NOMO-1 treated with dmso at 0.1 percent for 144 hours (cell line): ENCODE measurements around the gene LRRC3.

Experiments
- DNase-seq: peaks from one replicate; lab custom pipeline; 2025; ENCODE audit not compliant: unreplicated experiment; lab: John Stamatoyannopoulos, UW

LRRC3 gene

DNA sequence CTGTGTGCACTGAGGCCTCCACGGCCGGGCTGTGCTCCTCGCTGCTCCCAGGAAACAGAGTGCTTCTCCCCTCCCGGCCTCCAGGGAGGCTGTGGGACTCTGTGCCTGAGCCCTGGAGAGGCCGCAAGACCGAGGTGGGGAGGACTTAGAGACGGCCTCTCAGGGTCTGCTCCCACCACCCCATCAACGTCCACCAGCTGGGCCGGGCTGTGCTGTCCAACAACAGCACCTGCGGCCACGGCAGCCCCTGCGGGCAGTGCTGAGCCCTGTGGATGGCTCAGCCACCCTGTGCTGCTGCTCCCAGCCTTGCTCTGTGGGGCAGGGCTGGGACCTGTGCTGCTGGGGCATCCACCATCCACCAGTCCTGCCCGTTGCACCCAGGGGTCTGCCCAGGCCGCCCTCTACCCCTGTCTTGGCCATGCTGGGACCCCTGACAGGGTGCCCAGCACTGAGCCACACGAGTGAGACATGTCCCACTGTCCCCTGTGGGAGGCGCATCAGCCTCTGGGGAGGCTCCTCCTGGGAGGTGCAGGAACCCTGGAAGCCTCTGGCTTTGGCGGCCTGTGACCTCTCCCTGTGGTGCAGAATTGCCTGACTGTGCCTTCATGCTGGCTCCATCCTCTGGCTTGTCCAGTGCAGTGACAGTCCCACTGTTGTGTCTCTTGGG lies 31.2 kb upstream of the LRRC3 start:
- no peak for DNase-seq

DNA sequence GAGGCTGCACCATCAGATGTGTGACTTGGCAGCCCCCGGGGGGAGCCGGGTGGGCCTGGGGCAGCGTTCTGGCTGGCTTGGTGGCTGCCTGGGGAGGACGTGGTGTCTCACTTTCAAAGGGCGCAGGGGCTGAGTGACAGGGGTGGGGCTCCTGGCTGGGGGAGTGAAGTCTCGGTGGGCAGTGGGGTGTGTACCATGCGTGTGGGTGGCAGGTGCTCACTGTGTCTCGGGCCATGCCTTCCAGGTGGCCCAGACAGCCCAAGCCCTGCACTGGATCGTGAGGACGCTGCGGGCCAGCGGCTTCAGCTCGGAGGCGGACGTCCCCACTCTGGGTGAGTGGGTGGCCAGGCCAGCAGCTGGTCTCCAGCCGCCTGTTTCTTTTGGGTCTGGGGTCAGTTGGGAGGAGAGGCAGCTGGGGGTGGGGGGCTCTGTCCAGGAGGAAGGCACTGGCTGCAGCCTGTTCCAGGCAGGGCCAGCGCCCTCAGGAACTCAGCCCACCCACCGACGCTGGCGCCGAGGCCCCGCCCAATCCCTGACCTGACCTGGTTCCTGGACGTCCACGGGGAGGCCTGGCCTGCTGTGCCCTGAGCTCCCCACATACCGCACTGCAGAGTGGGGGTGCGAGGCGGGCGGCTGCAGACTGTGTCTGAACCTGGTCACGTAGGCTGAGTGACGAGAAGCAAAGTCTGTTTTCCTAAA lies 30.6 kb upstream of the LRRC3 start:
- no peak for DNase-seq

DNA sequence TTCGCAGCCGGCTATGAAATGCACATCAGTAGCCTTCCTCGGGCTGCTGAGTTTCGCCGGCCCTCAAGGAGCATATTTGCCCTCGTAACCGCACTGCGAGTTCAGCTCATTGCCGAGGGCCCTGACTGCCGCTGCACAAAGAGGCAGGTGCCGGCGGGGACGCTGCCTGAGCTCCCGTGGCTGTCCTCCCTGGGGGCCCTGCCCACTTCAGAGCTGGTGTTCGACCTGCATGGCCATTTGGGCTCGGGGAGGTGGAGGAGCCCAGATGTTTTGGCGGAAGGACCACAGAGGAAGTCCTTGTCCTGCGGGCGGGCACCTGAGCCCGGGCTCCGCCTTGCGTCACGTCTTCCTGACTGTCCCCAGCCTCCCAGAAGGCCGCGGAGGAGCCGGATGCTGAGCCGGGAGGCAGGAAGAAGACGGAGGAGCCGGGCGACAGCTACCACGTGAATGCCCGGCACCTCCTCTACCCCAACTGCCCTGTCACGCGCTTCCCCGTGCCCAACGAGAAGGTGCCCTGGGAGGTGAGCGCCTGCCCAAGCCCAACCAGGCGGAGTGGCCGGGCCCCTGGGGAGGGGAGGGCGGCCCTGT lies 29.9 kb upstream of the LRRC3 start:
- DNase-seq: no peak

DNA sequence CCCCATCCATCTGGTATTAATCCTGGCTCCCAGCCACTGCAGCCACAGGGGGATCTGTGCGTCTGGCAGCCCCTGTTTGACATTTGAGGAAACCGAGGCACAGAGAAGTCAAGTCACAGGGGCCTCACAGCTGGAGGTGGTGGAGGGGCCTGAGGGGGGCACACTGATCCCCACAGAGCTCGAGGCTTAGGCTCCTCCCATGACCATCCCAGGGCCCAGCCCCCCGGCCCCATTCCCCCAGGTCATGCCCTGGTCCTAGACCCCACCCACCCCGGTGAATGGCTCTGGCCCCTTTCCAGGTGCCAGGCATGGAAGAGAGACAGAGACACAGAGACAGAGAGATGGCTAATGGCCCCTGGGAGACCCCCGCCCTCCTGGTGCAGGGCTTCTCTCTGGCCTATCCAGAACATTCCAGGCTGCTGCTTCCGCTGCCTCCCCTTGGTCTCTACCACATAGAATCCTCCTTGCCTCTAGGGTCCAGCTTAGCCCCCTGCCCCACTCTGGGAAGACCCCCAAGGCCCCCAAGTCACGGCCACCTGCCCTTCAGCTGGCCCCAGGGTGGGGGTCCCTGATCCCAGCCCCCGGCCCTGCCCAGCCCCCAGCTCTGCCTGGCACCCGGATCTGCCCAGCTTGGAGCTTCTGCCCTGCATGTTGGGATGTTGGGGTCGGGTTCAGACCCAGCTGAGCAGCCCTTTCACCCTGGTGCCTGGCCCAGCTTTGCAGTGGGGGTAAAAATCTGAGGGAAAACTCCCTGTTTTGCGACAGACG lies 29.2 kb upstream of the LRRC3 start:
- no peak for DNase-seq

DNA sequence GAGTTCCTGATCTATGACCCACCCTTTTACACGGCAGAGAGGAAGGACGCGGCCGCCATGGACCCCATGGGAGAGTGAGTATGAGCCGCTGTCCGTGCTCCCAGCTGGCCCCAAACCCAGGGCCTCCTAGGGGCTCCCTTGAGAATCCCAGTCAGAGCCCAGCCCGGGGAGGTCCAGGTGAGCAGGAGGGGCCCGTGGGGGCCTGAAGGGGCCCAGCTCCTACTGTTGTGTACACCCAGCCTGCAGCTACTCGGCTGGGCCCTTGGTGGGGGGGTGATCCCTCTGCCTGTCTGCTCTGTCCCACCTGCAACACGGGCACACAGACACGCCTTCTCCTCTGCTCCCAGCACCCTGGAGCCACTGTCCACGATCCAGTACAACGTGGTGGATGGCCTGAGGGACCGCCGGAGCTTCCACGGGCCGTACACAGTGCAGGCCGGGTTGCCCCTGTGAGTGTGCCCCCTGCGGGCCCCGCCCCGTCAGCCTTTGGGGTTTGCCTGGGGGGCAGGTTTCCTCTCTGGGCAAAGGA lies 28.6 kb upstream of the LRRC3 start:
- no peak for DNase-seq

DNA sequence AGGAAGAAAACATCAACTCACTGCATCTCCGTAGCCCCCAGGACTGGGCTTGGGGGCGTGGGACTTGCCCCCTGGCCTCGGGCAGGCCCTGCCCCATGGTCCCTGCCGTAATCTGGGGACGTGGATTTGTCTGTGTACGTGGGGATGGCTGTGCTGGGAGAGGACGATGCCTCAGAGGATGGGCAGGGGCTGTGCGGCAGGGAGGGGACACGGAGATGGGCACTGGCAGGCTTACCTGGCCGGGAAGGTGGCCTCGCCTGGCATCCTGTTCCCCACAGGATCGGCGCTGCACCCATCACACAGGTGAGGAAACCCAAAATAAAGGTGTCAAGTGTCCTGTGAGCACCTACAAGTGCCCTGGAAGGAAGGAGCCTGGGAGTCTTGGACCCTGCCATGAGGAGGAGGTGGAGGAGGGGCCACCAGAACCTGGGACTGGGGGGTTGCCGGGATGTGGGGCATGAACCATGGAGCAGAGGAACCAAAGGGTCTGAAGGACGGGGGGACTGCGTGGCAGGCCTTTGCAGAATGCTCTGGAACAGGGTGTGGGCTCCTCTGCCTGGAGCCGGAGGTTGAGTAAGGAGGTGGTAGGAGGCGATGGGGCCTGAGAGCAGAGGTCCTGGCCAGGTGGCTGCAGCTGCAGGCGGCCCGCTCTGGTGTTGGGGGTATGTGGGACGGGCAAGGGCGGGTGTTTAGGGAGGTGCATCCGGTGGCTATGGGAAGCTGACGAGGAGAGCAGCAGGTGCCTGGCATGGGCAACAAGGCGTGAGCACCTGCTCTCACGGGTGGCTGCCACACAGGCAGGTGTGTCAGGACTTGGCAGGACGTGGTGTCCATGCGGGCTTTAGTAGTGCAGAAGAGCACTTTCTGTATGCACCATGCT lies 27.8 kb upstream of the LRRC3 start:
- DNase-seq: no peak

DNA sequence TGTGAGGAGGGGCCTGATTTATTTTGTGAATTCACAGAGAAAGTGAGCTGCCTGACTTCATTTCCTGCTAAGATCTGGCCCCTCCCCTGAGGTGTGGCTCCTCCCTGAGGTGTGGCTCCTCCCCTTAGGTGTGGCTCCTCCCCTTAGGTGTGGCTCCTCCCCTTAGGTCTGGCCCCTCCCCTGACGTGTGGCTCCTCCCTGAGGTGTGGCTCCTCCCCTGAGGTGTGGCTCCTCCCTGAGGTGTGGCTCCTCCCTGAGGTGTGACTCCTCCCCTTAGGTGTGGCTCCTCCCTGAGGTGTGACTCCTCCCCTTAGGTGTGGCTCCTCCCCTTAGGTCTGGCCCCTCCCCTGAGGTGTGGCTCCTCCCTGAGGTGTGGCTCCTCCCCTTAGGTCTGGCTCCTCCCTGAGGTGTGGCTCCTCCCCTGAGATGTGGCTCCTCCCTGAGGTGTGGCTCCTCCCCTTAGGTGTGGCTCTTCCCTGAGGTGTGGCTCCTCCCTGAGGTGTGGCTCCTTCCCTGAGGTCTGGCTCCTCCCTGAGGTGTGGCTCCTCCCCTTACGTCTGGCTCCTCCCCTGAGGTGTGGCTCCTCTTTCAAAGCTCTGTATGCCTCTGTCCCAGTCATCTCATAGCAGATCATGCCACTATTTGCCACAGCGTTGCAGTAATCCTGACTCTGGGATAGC lies 26.9 kb upstream of the LRRC3 start:
- no peak for DNase-seq

DNA sequence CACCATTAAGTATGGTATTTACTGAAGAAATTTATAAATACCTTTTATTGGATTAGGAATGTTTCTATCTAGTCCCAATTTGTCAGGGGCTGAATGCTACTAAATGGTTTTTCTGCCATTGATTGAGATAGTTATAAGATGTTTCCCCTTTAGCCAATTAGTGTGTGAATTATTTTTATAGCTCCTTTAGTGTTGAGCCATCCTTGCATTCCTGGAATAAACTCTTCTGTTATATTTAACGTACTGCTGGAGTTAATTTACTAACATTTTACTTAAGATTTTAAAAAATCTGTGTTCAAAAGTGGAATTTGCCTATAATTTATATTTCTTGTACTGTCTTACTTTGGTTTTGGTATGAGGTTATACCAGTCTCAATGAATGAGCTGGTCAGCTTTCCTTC lies 25.4 kb upstream of the LRRC3 start:
- no peak for DNase-seq

DNA sequence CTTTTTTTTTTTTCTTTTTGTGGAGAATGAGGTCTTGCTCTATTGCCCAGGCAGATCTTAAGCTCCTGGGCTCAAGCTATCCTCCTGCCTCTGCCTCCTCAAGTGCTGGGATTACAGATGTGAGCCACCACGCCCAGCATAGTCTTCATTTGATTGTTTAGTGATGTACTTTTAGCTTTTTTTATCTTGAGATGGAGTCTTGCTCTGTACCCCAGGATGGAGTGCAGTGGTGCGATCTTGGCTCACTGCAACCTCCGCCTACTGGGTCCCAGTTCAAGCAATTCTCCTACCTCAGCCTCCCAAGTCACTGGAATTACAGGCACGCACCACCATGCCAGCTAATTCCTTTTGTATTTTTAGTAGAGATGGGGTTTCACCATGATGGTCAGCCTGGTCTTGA lies 24.0 kb upstream of the LRRC3 start:
- DNase-seq: no peak

DNA sequence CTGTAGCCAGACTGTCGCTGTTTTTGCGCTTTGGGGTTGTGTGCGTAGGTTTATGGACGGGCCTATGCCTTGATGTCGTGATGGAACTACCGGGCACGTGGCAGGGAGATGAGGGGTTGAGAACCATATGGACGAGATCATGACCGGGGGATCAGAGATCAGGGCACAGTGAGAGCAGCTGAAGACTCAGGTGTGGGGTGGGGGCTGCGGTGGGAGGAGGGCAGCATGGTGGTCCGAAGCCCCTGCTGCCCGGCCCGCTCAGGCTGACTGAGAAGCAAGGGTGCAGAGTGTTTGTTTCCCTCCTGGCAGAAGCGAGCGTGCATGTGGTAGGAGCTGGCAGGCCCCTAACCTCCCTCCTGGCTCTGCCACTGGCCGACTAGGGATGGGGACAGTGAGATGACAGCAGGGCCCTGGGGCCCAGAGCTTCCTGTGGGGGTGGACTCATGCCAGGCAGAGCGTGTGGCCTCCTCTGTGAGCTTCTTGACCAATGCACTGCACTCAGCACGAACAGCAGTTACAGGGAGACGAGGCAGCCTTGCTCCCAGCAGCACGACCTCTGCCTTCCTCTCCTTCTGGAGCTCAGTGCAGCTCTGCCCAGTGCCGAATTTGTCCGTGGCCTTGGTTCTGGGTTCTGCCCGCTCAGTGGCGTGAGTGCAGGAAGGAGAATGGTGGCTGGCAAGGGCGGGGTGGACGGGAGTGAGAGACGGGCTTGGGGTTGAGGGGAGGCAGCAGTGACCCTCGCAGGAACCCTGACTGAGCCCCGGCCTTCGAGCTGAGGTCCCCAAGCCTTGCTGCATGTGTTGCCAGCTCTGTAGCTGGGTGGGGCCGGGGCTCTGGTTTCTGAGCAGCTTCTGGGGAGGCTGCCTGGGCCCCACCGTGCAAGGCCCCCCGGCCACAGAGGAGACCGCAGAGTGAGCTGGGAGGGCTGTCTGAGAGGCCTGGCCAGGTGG lies 22.2 kb upstream of the LRRC3 start:
- no peak for DNase-seq

DNA sequence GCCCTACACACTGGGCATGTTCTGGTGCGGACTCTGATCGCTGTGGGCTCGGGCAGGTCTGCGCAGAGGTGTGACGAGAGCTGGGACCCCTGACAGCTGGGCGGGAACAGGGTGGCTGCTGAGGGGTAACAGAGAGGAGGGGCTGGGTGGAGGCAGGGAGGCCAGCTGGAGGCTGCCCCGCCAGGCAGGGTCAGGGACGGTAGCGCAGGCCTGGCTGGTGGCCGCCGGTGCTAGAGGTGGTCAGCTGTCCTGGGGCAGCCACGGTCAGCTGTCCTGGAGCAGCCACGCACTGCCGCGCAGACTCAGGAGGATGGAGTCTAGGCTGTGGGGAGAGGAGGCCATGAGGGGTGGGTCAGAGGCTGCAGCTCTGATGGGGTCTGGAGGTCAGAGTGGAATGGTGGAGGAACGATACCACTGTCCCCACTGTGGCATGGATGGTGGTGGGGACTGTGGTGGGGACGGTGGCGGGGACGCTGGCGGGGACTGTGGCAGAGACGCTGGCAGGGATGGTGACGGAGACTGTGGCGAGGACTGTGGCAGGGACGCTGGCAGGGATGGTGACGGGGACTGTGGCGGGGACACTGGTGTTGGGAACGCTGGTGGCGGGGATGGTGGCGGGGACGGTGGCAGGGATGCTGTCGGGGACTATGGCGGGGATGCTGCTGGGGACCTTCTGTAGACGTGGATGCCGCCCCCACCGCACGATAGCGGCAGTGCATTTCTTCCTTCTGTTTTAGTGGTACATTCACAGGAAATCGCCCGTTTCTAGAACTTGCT lies 21.3 kb upstream of the LRRC3 start:
- no peak for DNase-seq

DNA sequence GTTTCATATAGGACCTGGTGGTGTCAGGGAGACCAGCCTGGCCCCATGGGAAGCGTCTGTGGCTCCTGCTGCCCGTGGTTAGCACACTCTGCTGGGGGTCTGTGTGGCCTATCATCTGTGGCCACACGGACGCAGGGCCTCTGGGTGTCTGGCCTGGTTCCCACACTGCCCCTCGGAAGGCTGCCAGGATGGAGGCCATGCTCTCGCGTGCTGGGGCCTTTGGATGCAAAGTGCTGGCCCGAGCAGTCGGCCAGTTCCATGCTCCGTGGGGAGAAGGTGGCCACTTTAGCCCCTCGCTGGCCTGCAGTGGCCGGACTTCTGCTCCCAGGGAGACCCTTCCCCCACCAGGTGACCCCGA lies 20.8 kb upstream of the LRRC3 start:
- DNase-seq: no peak

DNA sequence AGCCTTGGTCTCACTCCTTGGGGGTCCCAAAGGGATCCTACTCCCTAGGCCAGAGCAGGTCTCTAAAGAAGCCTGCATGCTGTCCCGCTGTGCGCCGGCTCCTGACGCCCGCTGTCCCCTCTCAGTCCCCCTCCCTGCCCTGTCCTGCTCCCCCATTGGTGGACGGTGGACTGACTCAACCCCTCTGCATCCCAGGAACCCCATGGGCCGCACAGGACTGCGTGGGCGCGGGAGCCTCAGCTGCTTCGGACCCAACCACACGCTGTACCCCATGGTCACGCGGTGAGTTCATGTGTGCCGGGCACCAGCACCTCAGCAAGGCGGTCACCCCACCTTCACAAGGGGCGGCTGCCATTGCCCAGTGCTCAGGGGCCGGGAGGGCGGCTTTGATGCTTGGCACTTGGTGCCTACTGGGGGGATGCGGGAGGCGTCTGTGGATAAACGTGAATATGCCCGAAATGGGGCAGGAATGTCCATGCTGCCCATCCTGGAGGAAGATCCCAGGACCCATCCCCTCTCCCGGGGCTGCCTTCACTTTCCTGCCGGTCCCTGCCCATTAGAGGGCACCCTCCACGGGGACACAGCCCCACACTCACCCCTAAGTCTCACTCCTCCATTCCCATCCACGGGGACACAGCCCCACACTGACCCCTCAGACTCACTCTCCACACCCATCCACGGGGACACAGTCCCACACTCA lies 20.2 kb upstream of the LRRC3 start:
- no peak for DNase-seq

DNA sequence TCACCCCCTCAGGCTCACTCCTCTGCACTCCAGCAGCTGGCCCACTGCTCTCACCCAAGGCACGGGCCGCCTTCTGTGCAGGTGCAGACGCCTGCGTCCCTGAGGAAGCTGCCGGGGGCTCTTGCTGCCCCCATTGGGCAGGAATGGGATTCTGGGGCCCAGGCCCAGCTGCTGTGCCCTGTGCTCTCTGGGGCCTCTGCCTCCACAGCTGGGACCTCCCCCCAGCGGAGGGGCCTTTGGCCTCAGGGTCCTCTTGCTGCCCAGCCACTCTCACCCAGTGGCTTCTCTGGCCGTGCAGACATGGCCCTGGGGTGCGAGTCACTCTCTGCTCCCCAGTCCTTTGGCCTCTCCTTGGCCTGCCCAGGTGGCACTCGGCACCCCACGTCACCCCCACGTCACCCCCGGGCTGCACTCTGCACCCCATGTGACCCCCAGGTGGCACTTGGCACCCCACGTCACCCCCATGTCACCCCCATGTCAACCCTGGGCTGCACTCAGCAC lies 19.1 kb upstream of the LRRC3 start:
- no peak for DNase-seq

DNA sequence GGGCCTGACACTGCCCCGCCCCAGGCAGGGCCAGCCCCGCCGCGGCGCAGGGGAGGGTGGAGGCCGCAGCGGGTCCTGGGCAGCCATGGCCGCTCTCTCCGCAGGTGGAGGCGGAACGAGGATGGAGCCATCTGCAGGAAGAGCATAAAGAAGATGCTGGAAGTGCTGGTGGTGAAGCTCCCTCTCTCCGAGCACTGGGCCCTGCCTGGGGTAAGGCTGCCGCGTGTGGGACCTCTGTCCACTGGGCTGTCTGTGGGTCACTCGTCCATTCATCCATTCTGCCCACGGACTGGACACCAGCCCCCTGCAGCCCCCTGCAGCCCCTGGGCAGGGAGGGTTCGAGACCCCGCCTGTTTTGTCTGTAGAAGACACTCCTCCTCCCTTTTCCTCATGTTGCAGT lies 18.4 kb upstream of the LRRC3 start:
- no peak for DNase-seq

DNA sequence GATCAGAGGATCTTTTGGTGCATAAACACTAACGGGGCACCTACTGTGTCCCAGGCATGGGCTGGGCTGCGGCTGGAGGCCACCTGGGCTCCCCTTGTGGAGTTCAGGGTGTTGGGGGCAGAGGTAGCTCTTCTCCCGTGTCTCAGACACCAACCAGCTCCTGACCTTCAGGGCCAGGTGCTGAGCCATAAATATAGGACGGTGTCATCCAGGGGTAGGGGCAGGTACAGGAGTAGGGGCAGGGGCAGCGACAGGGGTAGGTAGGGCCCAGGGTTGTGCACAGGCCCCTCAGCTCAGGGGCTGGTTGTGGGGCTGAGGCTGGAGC lies 18.0 kb upstream of the LRRC3 start:
- no peak for DNase-seq

DNA sequence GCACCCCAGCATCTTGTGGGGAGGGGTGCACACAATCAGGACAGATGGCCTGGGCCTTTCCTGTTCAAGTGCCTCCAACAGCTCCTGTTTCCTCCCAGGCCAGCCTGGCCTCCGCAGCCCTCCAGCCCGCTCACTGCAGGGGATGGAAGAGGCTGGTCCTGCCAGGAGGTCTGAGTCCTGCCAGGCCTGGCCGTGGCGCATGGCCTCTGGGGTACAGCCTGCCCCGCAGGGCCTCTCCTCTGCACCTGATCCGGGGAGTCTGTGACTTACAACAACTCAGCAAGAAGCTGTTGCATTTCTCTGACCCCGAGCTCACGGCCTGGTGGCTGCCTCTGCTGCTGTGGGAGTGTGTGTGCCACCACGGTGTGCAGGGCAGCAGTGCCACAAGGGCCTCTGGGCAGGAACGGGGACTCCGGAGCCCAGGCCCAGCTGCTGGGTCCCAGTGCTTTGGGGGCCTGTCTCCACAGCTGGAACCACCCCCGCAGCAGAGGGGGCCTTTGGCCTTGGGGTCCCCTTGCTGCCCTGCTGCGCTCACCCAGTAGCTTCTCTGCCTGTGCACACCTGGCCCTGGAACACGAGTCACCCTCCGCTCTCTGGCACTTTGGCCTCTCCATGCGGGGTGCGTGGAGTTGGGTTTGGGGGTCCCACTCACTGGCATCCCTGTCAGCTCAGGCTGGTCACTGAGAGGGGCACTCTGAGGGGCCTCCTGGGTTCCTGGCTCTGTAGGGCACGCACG lies 17.4 kb upstream of the LRRC3 start:
- no peak for DNase-seq
